Common myeloid progenitor, CD34-positive (primary cell): Measurements from ENCODE around the gene LCN10.
"Not testable (repeated sequence)": the region's sequence is repeated elsewhere in the genome, so short reads cannot be mapped to it uniquely, and the experiment has no call there.

Experiments
- CTCF ChIA-PET: fragments of 350-600 bp; sonication (Branson Sonifier 250); formaldehyde crosslinking; loops from one replicate; lab custom pipeline; 2021; ENCODE audit warnings: antibody characterized with exemption; lab: Charles Lee
- POLR2A ChIA-PET: fragments of 350-600 bp; sonication (Branson Sonifier 250); formaldehyde crosslinking; loops from one replicate; lab custom pipeline; 2021; ENCODE audit warnings: antibody characterized with exemption; lab: Charles Lee
- DNase-seq, 3 donors: peaks; one replicate each; pipeline versions ENCODE4 v3.0.0 to v3.0.0-alpha.2; 2013
- H3K27ac ChIP-seq, 2 experiments: 1 replicate in 1 of 2; 2 replicates in 1 of 2; pipeline ENCODE4 v1.7.0; 2013; ENCODE audit warnings: inconsistent platforms in 2 of 2, low read length in 2 of 2, mild to moderate bottlenecking in 2 of 2, low read depth in 1 of 2, moderate library complexity in 1 of 2; ENCODE audit not compliant: severe bottlenecking in 2 of 2, insufficient read depth in 1 of 2, poor library complexity in 1 of 2
- H3K27me3 ChIP-seq, 5 experiments: replicated peaks in 2 of 5; 1 replicate in 3 of 5; 2 replicates in 2 of 5; pipeline versions ENCODE4 v1.6.1 to v1.7.0; 2013; ENCODE audit warnings: low read length in 4 of 5, mild to moderate bottlenecking in 2 of 5, moderate library complexity in 2 of 5, inconsistent platforms in 1 of 5; ENCODE audit not compliant: insufficient read depth in 5 of 5, control insufficient read depth in 4 of 5
- H3K36me3 ChIP-seq, 4 experiments: 1 replicate in 2 of 4; 2 replicates in 2 of 4; pipeline versions ENCODE4 v1.6.1 to v1.7.0; 2013; ENCODE audit warnings: low read length in 3 of 4, control low read depth in 1 of 4, mild to moderate bottlenecking in 1 of 4; ENCODE audit not compliant: control insufficient read depth in 4 of 4, insufficient read depth in 4 of 4
- H3K4me1 ChIP-seq, 4 experiments: 1 replicate in 3 of 4; 2 replicates in 1 of 4; pipeline versions ENCODE4 v1.6.1 to v1.7.1; 2013; ENCODE audit warnings: low read length in 3 of 4, mild to moderate bottlenecking in 3 of 4, control low read depth in 1 of 4, inconsistent platforms in 1 of 4, moderate library complexity in 1 of 4; ENCODE audit not compliant: control insufficient read depth in 4 of 4, insufficient read depth in 4 of 4; ENCODE audit errors: control extremely low read depth in 1 of 4
- H3K4me3 ChIP-seq, 7 experiments: 1 replicate in 4 of 7; 2 replicates in 3 of 7; pipeline versions ENCODE4 v1.5.1 to v1.7.0; 2013; ENCODE audit warnings: mild to moderate bottlenecking in 7 of 7, low read length in 6 of 7, moderate library complexity in 6 of 7, inconsistent platforms in 2 of 7, low read depth in 2 of 7, control low read depth in 1 of 7; ENCODE audit not compliant: insufficient read depth in 4 of 7, control insufficient read depth in 1 of 7; ENCODE audit errors: extremely low read depth in 1 of 7
- H3K9me3 ChIP-seq, 5 experiments: 1 replicate in 4 of 5; 2 replicates in 1 of 5; pipeline versions ENCODE4 v1.6.1 to v1.7.1; 2013; ENCODE audit warnings: low read length in 4 of 5, mild to moderate bottlenecking in 2 of 5, inconsistent platforms in 1 of 5, low read depth in 1 of 5, moderate library complexity in 1 of 5; ENCODE audit not compliant: control insufficient read depth in 4 of 5, insufficient read depth in 2 of 5; ENCODE audit errors: control extremely low read depth in 1 of 5
- WGBS: methylation state at CpG from one replicate; pipeline ENCODE4 v1.1.5; 2013; ENCODE audit not compliant: insufficient coverage; 5-methylcytosine and 5-hydroxymethylcytosine counted together

The LCN10 gene

DNA sequence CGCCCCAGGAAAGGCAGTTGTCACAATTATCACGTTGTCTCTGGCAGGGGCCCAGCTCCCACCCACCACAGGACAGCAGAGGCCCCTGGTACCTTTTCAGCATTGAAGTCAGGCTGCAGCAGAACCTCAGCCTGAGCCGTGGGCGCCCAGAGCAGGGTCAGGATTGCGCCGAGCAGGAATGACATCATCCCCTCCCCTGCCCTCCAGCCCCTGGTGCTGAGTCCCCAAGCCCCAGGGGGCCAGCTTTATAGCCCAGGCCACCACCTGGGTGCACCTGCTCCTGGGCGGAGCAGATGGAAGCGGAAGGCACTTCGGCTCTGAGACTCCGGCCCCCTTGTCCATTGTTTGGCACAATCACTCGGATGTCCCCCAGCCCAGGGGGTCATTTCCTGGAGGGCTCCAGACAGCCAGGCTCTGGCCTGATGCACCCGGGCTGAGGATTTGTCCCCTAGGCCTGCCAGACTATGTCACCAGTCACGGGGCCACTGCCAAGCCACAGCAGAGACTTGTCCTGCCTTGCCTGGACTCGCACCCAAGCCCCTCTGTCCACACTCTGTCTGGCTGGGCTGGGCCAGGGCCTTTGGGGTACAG, 21.7 kb upstream of the LCN10 start, which contains the start of gene LCN15:
LCN15 (minus strand) TSS at position 218 of the 591 bp plus-strand sequence; CDS start at position 188, 30 bp downstream.
- no peak for DNase-seq
- CTCF ChIA-PET, result interaction anchor here (0.9 to 1.6 kb wide), 7 partner anchors 8 to 37 kb away, joined by 3 to 6 read pairs (median 3); no protein-coding TSS in a partner anchor
- Histone ChIP-seq H3K9me3 (no peaks in the 10 kb centered on the region), H3K4me3 (peak within 1 kb of the TSS in 2 of 7 experiments; percentile 19 to 28), H3K27ac (no peak within 1 kb of the TSS), H3K27me3 (no peaks in the 10 kb centered on the region), H3K4me1 (peaks cover 0 to 8% (median 5%) of the 10 kb centered on the region in 4 experiments), H3K36me3 (no peaks in the 10 kb centered on the region)
- 91% methylated on average over 13 of the region's 14 CpGs for WGBS
- POLR2A ChIA-PET, result no interaction called here

GRCh38 chr9:136763649-136764035, 20.9 kb upstream of the LCN10 start:
- Histone ChIP-seq H3K4me1 (peaks cover 0 to 8% (median 5%) of the 10 kb centered on the region in 4 experiments), H3K27ac (no peak overlapping the region), H3K36me3 (no peaks in the 10 kb centered on the region), H3K4me3 (peak overlapping the region in 1 of 7 experiments; percentile 19), H3K9me3 (no peaks in the 10 kb centered on the region), H3K27me3 (no peaks in the 10 kb centered on the region)
- 89% methylated on average over 14 of the region's 14 CpGs for WGBS
- ChIA-PET POLR2A (no interaction called here), CTCF (interaction anchor here (1.0 to 1.8 kb wide), 6 partner anchors 9 to 37 kb away, joined by 3 to 6 read pairs (median 4); no protein-coding TSS in a partner anchor)
- no peak for DNase-seq

DNA sequence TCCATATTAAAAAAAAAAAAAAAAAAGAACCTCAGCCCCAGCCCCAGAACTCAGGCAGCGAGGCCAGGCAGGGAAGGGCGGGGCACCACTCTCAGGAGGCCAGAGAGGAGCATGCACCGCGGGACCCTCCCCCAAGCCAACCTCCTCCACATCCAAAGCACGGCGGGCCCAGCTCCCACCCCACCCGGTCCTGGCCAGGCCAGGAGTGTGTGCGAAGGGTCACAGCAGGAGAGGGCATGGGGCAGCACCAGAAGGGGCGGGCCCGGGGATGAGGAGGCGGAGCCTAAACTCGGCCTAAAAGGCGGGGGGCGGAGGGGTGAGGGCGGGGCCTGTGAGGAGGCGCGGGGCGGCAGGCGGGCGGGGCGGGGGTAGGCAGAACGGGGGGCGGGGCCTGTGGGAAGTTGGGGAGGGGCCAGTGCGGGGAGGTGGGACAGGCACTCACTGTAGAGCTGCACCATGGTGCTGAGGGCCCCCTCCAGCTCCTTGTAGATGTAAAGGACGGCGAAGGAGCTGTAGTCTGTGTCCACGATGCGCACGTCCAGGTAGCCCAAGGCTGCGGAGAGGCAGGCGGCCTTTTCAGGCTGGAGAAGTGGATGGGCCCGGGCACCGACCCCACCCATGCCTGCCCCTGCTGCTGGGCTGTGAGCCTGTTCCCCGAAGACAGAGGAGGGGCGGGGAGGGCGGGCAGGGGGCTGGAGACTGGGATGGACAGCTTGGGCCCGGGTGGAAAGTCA, 20.3 kb upstream of the LCN10 start:
- no peaks in the 10 kb centered on the region for H3K9me3 ChIP-seq
- CTCF ChIA-PET, result interaction anchor here (1.1 to 1.8 kb wide), 6 partner anchors 9 to 34 kb away, joined by 3 to 6 read pairs (median 4); no protein-coding TSS in a partner anchor
- WGBS, result 34% methylated on average over 16 of the region's 37 CpGs
- POLR2A ChIA-PET, result no interaction called here
- peaks cover 0 to 8% (median 5%) of the 10 kb centered on the region in 4 experiments for H3K4me1 ChIP-seq
- H3K4me3 ChIP-seq, result peak overlapping the region in 2 of 7 experiments; percentile 19 to 28
- no peak overlapping the region for H3K27ac ChIP-seq
- H3K27me3 ChIP-seq, result no peaks in the 10 kb centered on the region
- H3K36me3 ChIP-seq, result no peaks in the 10 kb centered on the region
- DNase-seq, result peak; percentile 75 to 84 (median 83)

DNA sequence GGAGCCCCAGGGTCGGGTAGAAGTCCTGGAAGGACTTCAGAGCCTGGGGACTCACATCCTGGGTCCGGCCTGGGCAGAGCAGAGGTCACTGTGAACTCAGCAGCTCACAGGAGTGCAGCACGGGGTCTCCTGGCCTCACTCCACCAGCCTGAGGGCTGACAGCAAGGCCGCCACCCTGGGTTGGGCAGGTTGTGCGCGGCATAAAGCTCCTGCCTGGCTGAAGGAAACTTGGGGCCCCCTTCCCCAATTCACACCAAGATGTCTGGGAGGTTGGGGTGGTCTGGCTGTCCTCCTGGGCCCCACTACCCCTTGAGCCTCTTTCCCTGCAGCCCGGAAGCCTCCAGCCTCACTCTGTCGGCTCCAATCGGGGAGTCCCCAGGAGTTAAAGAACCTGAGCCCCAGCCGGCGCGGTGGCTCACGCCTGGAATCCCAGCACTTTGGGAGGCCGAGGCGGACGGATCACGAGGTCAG, 19.5 kb upstream of the LCN10 start:
- Histone ChIP-seq H3K4me3 (no peak overlapping the region), H3K4me1 (peaks cover 0 to 8% (median 5%) of the 10 kb centered on the region in 4 experiments), H3K27ac (no peak overlapping the region), H3K9me3 (no peaks in the 10 kb centered on the region), H3K36me3 (no peaks in the 10 kb centered on the region), H3K27me3 (no peaks in the 10 kb centered on the region)
- ChIA-PET CTCF (interaction anchor here (1.1 to 4.7 kb wide), 5 partner anchors 12 to 33 kb away, joined by 3 to 22 read pairs (median 5); no protein-coding TSS in a partner anchor), POLR2A (no interaction called here)
- DNase-seq, result no peak
- 96% methylated on average over 11 of the region's 17 CpGs for WGBS

GRCh38 chr9:136761545-136761981, 18.8 kb upstream of the LCN10 start:
- POLR2A ChIA-PET, result no interaction called here
- CTCF ChIA-PET, result interaction anchor here (1.1 to 4.7 kb wide), 7 partner anchors 12 to 32 kb away, joined by 3 to 22 read pairs (median 4); no protein-coding TSS in a partner anchor
- H3K27me3 ChIP-seq, result no peaks in the 10 kb centered on the region
- H3K4me3 ChIP-seq, result no peak overlapping the region
- peaks cover 0 to 8% (median 5%) of the 10 kb centered on the region in 4 experiments for H3K4me1 ChIP-seq
- H3K27ac ChIP-seq, result no peak overlapping the region
- WGBS, result 94% methylated on average over 13 of the region's 13 CpGs
- H3K36me3 ChIP-seq, result no peaks in the 10 kb centered on the region
- DNase-seq, result no peak
- H3K9me3 ChIP-seq, result no peaks in the 10 kb centered on the region

DNA sequence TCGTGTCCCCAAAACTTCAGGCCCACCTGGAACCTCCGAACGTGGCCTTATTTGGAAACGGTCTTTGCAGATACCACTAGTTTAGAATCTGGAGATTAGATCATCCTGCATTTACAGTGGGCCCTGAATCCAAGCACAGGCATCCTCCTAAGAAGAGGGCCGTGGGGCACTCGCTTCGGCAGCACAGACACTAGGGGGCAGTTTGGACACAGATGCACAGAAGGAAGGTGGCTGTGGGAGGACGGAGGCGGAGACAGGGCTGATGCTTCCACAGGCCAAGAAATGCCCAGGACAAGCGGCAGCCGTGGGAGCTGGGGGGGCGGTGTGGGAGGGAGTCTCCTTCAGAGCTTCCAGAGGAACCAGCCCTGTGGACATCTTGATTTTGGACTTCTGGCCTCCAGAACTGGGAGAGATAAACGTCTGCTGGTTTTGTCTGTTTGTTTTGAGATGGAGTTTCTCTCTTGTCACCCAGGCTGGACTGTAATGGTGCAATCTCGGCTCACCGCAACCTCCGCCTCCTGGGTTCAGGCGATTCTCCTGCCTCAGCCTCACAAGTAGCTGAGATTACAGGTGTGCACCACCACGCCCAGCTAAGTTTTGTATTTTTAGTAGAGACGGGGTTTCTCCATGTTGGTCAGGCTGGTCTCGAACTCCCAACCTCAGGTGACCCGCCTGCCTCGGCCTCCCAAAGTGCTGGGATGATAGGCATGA, 18.2 kb upstream of the LCN10 start:
- H3K36me3 ChIP-seq, H3K4me3 ChIP-seq, H3K27ac ChIP-seq, POLR2A ChIA-PET, H3K4me1 ChIP-seq, H3K27me3 ChIP-seq, H3K9me3 ChIP-seq: not testable (repeated sequence)
- DNase-seq, result peak; percentile 71 to 74 (median 72)
- 56% methylated on average over 17 of the region's 22 CpGs for WGBS
- CTCF ChIA-PET, result interaction anchor here (1.1 to 4.7 kb wide), 8 partner anchors 12 to 32 kb away, joined by 3 to 22 read pairs (median 5); no protein-coding TSS in a partner anchor
